Effector CD8-positive, alpha-beta T cell (primary cell): ENCODE measurements around the gene COASY.

Experiments used
- DNase-seq: peaks from one replicate; lab custom pipeline; 2025; lab: John Stamatoyannopoulos, UW
- total RNA-seq, 4 experiments: gene quantifications; one replicate each; lab custom pipeline; 2026; lab: John Stamatoyannopoulos, UW

COASY gene
- total RNA-seq: 39.7 to 53.5 (median 51.2) reads per million in 4 experiments

GRCh38 chr17:42561897-42562387 lies at the start of gene COASY:
Gene COASY, plus strand, starts transcription at chr17:42562148. Its CDS starts 475 bp downstream, at chr17:42562623.
- DNase-seq: peak; percentile 82

DNA sequence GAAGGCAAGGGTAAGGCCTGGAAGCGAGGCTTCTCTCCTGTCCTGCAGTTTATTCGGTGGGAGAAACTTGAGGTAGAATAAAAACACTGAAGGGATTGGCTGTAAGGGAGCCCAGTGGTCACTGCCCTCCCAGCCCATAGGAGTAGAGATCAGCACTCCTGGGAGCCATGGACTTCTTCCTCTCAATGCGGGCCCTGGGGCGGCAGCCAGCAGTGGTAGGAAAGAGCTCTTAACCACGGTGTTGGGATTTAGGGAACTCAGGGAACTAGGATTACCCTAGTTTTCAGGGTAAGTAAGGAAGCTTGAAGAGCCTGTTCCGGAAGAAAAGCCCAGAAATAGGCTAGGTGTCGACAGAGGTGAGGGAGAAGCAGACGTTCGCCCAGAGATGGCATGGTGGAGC lies 49.7 kb upstream of the COASY start:
- DNase-seq: no peak

DNA sequence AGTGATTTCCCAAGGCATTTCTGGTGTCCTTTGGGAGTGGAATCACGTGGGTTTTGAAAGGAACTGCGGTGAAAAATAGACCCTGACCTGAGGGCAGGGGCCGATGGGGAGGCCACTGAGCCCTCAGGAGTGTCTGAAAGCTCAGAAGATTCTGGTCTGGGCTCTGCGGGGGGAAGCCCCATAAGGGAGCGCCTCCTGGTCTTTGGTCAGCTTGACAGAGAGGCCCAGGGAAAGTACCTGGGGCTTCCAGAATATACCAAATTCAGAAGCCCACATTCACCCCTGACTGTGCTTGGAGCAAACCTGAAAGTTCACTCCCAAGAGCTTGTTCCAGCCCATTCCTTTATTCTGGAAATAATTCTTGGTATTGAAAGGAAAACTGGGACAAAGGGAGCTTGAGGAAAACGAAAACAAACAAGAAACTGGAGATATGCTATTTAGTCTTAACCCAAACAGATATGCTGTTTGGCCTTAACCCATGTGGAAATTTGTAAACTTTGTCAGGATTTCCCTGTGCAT lies 49.2 kb upstream of the COASY start:
- no peak for DNase-seq

DNA sequence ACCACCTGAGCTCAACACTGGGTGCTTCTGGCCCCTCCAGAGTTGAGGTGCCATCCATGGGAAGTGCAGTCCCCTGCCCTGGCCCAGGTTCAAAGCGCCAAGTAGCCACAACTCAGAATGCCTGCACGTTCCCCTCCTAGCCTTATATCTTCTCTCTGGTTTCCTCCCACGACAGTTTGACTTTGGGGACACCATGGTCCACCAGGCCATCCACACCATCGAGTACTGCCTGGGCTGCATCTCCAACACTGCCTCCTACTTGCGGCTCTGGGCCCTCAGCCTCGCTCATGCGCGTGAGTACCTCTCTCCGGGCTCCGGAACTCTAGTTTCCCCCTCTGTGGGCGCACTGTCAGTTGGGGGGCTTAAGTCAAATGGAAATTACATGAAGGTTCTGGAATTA lies 48.3 kb upstream of the COASY start:
- DNase-seq: no peak

GRCh38 chr17:42514279-42514678 lies 47.7 kb upstream of the COASY start:
- no peak for DNase-seq

DNA sequence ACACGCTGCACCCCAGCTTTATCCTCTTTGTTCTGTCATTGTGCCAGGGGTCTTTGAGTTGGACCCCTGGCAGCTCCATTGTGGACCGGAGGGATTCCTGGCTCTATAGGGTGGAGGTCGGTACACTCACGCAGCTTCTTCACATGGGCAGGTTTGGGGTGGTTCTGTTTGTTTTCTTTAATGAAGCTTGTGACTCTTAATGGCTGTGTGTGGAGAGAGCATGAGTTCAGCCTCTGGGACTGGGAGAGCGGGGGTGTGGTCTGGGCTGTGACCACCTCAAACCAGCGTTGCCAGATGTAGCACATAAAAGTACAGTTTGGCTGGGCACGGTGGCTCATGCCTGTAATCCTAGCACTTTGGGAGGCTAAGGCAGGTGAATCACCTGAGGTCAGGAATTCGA lies 47.1 kb upstream of the COASY start:
- no peak for DNase-seq

DNA sequence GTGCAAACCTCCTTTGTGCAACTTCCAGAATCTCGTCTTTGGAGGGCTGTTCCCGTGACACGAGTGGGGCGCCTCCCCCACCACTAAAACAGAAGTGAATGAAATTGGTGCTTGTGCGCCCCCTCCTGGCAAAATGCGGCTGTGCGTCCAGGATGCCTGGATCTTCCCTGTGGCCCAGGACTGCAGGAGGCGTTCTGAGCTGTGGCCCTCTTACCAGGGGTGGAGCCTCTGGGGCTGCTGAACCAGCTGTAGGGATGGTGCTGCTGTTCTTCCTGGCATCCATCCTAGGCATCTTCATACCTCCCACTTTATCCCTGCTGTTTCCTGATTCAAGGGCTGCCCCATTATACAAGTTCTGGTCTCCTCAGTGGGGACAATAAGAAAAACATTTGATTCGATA lies 44.4 kb upstream of the COASY start:
- peak; percentile 79 for DNase-seq

GRCh38 chr17:42518046-42518754 lies 43.7 kb upstream of the COASY start:
- no peak for DNase-seq

- no peak for DNase-seq
These were observed 43.0 kb upstream of the COASY start for GRCh38 chr17:42518755-42519545.

- no peak for DNase-seq
These were observed 42.1 kb upstream of the COASY start for GRCh38 chr17:42519546-42520491.

DNA sequence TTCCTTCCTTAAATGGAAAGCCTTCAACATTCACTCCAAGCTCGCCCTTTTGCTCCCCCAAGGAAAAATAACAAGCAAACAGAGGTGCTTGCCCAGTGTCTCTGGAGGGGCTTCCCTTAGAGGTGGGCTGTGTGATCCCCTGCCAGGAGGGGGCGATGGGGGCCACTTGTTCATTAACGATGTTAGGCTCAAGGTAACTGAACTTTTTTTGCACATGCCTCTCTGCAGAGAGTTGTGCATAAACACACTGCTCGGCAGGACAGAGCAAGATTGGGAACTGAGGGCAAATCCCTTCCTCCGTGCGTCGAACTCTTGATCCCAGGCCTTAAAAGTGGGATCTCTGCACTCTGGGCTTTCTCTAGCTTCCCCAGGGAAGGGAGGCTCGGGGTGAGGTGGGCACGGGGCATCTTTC lies 41.4 kb upstream of the COASY start:
- DNase-seq: peak; percentile 26

- DNase-seq: no peak
These were observed 40.9 kb upstream of the COASY start for GRCh38 chr17:42521036-42521435.

- no peak for DNase-seq
These were observed 40.2 kb upstream of the COASY start for GRCh38 chr17:42521666-42522262.

- no peak for DNase-seq
These were observed 39.6 kb upstream of the COASY start for GRCh38 chr17:42522263-42522790.

- DNase-seq: no peak
These were observed 39.1 kb upstream of the COASY start for GRCh38 chr17:42522798-42523278.

DNA sequence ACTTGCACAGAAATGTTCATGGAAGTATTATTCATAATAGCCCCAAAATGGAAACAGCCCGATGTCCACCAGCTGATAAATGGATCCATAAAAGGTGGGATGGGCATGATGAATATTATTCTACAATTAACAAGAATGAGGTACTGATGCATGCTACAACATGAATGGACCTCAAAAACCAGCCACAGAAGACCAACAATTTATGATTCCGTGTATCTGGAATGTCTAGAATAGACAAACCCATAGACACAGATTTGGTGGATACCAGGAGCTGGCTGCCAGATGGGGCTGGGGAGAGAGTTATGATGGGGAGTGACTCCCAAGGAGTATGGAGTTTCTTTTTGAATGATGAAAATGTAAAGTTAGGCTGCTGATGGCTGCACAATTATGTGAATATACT lies 36.7 kb upstream of the COASY start:
- DNase-seq: no peak

- DNase-seq: no peak
These were observed 35.9 kb upstream of the COASY start for GRCh38 chr17:42526031-42526444.

GRCh38 chr17:42527932-42528331 lies 34.0 kb upstream of the COASY start:
- no peak for DNase-seq

- DNase-seq: no peak
These were observed 32.9 kb upstream of the COASY start for GRCh38 chr17:42529061-42529460.

DNA sequence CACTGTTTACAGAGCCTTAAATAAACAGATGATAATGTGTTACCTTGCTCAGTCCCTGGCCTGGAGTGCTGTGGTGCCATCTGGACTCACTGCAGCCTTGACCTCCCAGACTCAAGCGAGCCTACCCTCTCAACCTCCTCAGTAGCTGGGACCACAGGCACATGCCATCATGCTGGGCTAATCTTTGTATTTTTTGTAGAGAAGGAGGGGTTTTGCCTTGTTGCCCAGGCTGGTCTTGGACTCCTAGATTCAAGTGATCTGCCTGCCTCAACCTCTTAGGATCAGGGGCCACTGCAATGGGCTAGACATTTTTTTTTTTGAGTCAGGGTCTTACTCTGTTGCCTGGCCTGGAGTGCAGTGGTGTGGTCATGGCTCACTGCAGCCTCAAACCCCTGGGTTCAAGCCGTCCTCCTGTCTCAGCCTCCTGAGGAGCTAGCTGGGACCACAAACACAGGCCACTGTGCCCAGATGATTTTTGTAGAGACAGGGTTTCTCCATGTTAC lies 30.9 kb upstream of the COASY start:
- DNase-seq: no peak
